HG03060 (cell line): ENCODE measurements around the gene DDX24.
"Not testable (repeated sequence)": the region's sequence is repeated elsewhere in the genome, so short reads cannot be mapped to it uniquely, and the experiment has no call there.

Experiments used
- ATAC-seq: cut with Tn5 transposase; IDR thresholded peaks from one replicate; pipeline ENCODE4 v1.9.1; 2021; ENCODE audit warnings: low read depth, moderate number of reproducible peaks; ENCODE audit not compliant: unreplicated experiment

The DDX24 gene

DNA sequence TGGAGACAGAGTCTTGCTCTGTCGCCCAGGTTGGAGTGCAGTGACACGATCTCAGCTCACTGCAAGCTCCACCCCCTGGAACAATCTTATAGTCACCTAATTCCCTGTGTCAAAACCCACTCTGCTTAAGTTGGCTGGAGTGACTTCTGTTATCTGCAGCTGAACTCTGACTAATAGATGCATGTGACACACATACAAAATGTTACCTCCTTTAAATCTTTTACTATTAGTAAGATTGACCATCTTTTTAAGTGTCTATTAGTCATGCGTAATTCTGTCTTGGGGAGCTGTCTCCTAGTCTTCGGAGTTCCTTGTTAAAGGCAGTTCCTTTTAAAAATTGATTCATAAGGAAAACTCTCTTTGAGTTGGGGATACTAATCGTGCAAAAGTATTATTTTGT, 7.5 kb upstream of the DDX24 start:
- no peak for ATAC-seq

DNA sequence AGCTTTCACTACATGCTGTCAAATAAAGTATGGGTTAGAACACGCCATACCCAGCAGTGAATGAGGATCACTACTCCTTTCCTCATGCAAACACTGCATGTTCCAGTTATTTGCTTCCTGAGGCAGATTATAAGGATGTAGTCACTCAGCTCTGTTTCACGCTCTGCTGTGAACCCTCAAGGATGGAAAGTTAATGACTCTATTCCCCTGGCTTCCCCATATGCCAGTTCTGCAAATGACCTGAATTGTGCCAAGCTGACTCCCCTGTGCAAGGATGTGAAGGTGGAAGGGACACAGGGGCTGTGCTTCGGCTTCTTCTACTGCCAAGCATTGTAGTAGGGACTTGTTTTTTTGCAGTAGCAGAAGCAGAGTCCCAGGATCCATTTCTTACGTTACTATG, 6.9 kb upstream of the DDX24 start:
- no peak for ATAC-seq

DNA sequence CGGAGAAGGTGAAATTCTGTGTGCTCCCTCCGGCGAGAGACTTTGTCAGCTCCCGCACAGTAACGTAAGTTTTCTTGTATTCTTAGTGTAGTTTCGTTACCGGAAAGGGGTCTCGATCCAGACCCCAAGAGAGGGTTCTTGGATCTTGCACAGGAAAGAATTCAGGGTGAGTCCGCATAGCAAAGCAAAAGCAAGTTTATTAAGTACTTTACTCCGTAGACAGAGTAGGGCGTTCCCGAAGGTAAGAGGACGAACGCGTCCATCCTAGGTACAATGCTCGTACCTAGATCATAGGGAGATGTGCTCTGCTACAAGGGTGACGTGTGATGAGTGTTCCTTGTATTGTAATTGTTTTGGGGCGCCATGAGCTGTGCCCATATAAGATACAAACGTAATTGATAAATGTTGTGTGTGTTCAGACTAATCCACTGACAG, 401 bp upstream of the DDX24 start:
- ATAC-seq, result peak; percentile 10

- no peak for ATAC-seq
Observed at GRCh38 chr14:94079891-94080620, 946 bp downstream of the DDX24 start.

DNA sequence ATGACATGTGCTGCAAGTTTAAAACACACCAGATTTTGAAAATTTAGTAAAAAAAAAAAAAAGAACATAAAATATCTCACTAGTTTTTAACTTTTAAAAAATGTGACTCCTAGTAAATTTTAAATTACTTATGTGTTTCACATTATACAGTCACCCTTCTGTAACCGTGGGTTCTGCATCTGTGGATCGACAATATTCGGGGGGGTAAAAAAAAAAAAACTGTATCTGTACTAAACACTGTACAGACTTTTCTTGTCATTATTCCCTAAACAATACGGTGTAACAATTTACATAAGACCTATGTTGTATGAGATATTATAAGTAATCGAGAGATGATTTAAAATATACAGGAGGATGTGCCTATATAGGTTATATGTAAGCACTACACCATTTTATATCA, 3.2 kb downstream of the DDX24 start:
- no peak for ATAC-seq

GRCh38 chr14:94077111-94077821, 3.7 kb downstream of the DDX24 start:
- ATAC-seq, result no peak

DNA sequence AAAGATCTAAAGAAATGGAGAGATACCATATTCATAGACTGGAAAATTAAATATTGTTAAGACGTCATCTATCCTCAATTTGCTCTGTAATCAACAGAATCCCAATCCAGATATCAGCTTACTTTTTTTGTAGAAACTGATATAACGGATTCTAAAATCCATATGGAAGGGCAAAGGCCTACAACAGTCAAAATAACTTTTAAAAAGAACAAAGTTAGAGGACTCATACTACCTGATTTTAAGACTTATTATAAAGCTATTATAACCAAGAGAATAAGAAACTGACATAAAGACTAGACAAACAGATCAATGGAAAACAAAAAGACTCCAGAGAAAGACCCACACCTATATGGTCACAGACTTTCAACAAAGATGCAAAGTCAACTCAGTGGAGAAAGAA, 6.0 kb downstream of the DDX24 start:
- ATAC-seq, result no peak

DNA sequence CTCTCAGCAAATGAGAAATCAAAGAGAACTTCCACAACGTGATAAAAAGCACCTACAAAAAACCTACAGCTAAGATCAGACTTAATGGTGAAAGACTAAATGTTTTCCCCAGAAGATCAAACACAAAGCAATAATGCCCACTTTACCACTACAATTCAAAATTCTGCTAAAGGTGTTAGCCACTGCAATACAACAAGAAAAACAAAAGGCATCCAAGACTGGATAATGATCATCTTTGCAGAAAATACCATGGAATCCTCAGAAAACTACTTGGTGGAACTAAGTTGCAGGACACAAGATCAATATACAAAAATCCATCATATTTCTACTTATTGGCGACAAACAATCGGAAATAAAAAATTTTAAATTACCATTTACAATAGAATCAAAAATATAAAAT, 6.5 kb downstream of the DDX24 start:
- no peak for ATAC-seq

DNA sequence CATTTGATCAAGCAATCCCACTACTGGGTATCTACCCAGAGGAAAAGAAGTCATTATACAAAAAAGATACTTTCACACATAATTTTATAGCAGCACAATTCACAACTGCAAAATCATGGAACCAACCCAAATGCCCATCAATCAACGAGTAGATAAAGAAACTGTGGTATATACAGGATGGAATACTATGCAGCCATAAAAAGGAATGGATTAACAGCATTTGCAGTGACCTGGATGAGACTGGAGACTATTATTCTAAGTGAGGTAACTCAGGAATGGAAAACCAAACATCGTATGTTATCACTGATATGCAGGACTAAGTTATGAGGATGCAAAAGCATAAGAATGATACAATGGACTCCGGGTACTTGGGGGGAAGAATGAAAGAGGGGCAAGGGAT, 8.9 kb downstream of the DDX24 start:
- ATAC-seq, result not testable (repeated sequence)

- no peak for ATAC-seq
Observed at GRCh38 chr14:94066089-94066676, 14.8 kb downstream of the DDX24 start.

DNA sequence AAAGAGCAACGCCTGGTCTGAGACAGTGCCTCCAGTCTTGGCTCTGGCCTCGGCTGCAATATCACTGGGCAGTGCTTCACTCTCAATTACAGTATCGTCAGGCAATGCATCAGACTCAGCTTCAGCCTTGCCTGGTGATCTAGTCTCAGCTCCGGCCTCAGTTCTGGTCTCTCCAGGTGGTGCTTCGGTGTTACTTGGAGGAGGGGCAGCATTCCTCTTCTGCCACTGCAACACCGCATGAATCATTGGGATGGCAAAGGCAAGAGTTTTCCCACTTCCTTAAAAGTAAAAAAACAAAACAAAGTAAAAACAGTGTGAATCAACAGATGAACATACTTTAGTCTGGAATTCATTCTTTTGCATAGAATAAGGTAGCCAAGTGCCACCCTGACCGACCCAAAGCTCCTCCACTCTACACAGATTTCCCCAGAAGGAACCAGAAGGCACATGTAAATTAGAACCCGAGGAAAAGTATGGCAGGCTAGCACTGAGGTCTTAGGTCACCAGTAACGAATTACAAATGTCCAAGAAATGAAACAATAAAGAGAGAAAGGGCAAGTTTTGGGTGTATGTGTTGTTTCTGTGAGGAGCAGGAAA, 18.6 kb downstream of the DDX24 start:
- ATAC-seq, result no peak

DNA sequence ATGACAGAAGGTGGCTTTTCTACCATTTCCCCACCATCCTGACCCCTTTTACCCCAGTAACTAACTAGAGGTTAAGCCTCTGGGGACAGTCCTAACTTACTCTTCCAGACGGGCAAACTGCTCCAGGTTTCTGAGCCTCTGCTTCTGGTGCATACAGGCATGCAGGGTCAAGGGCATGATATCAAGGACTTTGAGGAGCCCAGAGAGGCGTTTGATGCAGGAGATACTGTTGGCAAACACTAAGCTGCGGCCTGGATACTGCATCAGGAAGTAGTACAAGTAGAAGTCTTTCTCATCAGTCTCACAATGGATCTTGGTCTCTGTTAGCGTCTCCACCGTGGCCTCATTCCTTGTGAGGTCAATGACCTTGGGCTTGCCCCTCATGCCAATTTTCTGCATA, 21.0 kb downstream of the DDX24 start:
- no peak for ATAC-seq

- no peak for ATAC-seq
Observed at GRCh38 chr14:94058674-94059138, 22.3 kb downstream of the DDX24 start.

DNA sequence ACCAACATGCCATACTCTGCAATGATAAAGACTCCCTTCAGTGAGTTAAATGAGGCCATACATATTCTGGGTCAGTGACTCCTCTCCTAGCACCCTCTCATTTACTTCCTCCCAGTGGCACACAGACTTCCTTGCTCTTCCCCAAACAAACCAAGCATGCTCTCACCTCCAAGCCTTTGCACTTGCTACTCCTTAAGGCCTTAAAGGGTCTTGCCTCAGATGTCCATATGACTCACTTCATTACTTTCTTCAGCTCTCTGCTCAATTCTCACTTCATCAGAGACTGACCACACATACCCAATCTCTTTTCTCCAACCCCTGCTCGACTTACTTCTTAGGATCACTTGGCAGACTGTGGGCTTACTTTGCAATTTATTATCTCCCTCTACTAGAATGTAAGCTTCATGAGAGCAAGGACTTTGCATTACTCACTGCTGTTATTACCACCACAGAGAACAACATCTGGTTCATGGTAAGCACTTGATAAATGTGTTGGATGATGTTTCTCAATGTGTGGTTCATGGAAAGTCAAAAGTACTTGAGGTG, 22.8 kb downstream of the DDX24 start:
- ATAC-seq, result no peak

GRCh38 chr14:94056579-94057308, 24.3 kb downstream of the DDX24 start:
- peak; percentile 65 for ATAC-seq

DNA sequence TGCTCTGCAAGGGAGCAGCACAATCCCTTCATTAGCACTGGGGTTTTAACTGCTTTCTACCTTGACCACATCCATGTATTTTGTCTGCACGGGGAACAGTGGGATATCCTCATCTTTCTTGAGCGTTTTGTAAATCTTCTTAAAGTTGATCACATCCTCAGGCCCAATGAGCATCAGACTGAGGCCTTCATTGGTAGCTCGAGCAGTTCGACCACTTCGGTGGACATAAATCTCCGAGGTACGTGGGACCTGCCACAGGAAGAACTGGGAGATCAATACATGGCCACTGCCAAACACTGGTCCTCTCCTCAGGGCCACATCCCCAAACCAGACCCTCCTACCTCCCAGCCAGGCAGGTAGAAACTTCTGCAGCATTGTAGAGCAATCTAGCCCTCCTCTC, 26.1 kb downstream of the DDX24 start:
- ATAC-seq, result no peak

GRCh38 chr14:94054401-94054800, 26.6 kb downstream of the DDX24 start:
- ATAC-seq, result no peak

GRCh38 chr14:94052662-94053061, 28.3 kb downstream of the DDX24 start:
- ATAC-seq, result no peak

GRCh38 chr14:94052199-94052598, 28.8 kb downstream of the DDX24 start:
- ATAC-seq, result no peak

DNA sequence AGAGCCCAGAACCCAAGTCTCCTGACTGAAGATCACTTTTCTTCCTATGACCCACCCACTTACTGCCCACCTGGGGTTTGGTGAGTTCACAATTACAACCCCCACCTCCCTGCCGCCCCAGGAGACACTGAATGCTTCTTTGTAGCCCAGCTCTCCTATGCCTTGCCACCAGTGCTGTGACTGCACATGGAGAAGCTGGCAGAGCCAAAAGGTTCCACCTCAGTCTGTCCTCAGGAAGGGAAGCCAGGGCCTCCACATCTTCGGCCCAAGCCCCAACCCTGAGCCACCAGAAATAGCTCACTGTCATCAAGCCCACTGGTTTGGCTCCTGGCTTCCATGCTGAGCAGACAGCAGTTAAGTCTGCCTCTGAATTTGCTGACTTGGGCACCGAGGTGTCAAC, 29.2 kb downstream of the DDX24 start:
- no peak for ATAC-seq
